Mesenchymal stem cell (in vitro differentiated cells and primary cell): ENCODE data around the gene CENPT.
A peak's percentile ranks its signal among the peaks of the same experiment; 100 is the strongest.

Experiments used
- DNase-seq: peaks from one replicate; pipeline ENCODE4 v3.0.0-alpha.2; 2013
- H2AFZ ChIP-seq: one replicate; pipeline ENCODE4 v1.6.1; 2013; ENCODE audit warnings: low read depth, mild to moderate bottlenecking, control low read depth, inconsistent platforms, low read length, moderate library complexity
- H2AK5ac ChIP-seq: 2 replicates; pipeline ENCODE4 v1.6.1; 2013; ENCODE audit warnings: low read length, moderate library complexity, mild to moderate bottlenecking, inconsistent platforms; ENCODE audit not compliant: severe bottlenecking
- H2BK120ac ChIP-seq: one replicate; pipeline ENCODE4 v1.6.1; 2013; ENCODE audit warnings: low read depth, mild to moderate bottlenecking, inconsistent platforms, low read length, moderate library complexity
- H2BK12ac ChIP-seq, 2 experiments: one replicate each; pipeline ENCODE4 v1.6.1; 2013; ENCODE audit warnings: inconsistent platforms in 2 of 2, low read length in 2 of 2, mild to moderate bottlenecking in 2 of 2, moderate library complexity in 2 of 2, control low read depth in 1 of 2
- H2BK15ac ChIP-seq: one replicate; pipeline ENCODE4 v1.6.1; 2013; ENCODE audit warnings: mild to moderate bottlenecking, low read depth, inconsistent platforms; ENCODE audit not compliant: poor library complexity, severe bottlenecking
- H2BK5ac ChIP-seq: 2 replicates; pipeline ENCODE4 v1.6.1; 2013; ENCODE audit warnings: low read depth, mild to moderate bottlenecking, low read length, control low read depth, inconsistent platforms; ENCODE audit not compliant: poor library complexity, severe bottlenecking
- H3K14ac ChIP-seq, 2 experiments: one replicate each; pipeline ENCODE4 v1.6.1; 2013; ENCODE audit warnings: inconsistent platforms in 2 of 2, low read length in 2 of 2, control low read depth in 1 of 2, mild to moderate bottlenecking in 1 of 2, moderate library complexity in 1 of 2
- H3K18ac ChIP-seq, 2 experiments: one replicate each; pipeline ENCODE4 v1.6.1; 2013; ENCODE audit warnings: inconsistent platforms in 2 of 2, low read length in 2 of 2, control low read depth in 1 of 2, low read depth in 1 of 2, mild to moderate bottlenecking in 1 of 2
- H3K23ac ChIP-seq, 2 experiments: one replicate each; pipeline ENCODE4 v1.6.1; 2013; ENCODE audit warnings: inconsistent platforms in 2 of 2, low read length in 2 of 2, mild to moderate bottlenecking in 2 of 2, moderate library complexity in 2 of 2, control low read depth in 1 of 2
- H3K27ac ChIP-seq: 2 replicates; pipeline ENCODE4 v1.5.1; 2013; ENCODE audit warnings: mild to moderate bottlenecking, moderate library complexity, low read length, control low read depth, inconsistent platforms; ENCODE audit not compliant: poor library complexity, severe bottlenecking
- H3K27me3 ChIP-seq, 2 experiments: 2 replicates each; pipeline versions ENCODE4 v1.6.1 to v1.7.0; 2013; ENCODE audit warnings: low read length in 2 of 2, mild to moderate bottlenecking in 2 of 2, moderate library complexity in 2 of 2, control low read depth in 1 of 2, inconsistent platforms in 1 of 2; ENCODE audit not compliant: control insufficient read depth in 1 of 2, insufficient read depth in 1 of 2
- H3K36me3 ChIP-seq, 2 experiments: 2 replicates each; pipeline versions ENCODE4 v1.6.1 to v1.7.0; 2013; ENCODE audit warnings: low read length in 2 of 2, control low read depth in 1 of 2, inconsistent platforms in 1 of 2, low read depth in 1 of 2, mild to moderate bottlenecking in 1 of 2; ENCODE audit not compliant: insufficient read depth in 2 of 2, control insufficient read depth in 1 of 2
- H3K4ac ChIP-seq, 2 experiments: one replicate each; pipeline ENCODE4 v1.6.1; 2013; ENCODE audit warnings: inconsistent platforms in 2 of 2, low read length in 2 of 2, mild to moderate bottlenecking in 2 of 2, moderate library complexity in 2 of 2, control low read depth in 1 of 2, low read depth in 1 of 2
- H3K4me1 ChIP-seq: 2 replicates; pipeline ENCODE4 v1.6.1; 2013; ENCODE audit warnings: low read depth, low read length, control low read depth; ENCODE audit not compliant: control insufficient read depth, insufficient read depth
- H3K4me2 ChIP-seq: 2 replicates; pipeline ENCODE4 v1.6.1; 2013; ENCODE audit warnings: low read length, mild to moderate bottlenecking, inconsistent platforms; ENCODE audit not compliant: poor library complexity, severe bottlenecking
- H3K4me3 ChIP-seq, 2 experiments: 2 replicates each; pipeline versions ENCODE4 v1.5.1 to v1.7.0; 2013; ENCODE audit warnings: low read length in 2 of 2, mild to moderate bottlenecking in 2 of 2, control low read depth in 1 of 2, low read depth in 1 of 2; ENCODE audit not compliant: insufficient read depth in 1 of 2
- H3K79me1 ChIP-seq: replicated peaks from 2 replicates; pipeline ENCODE4 v1.6.1; 2013; ENCODE audit warnings: mild to moderate bottlenecking, control low read depth, low read length, inconsistent platforms; ENCODE audit not compliant: poor library complexity, severe bottlenecking
- H3K9ac ChIP-seq: 2 replicates; pipeline ENCODE4 v1.7.0; 2013; ENCODE audit warnings: mild to moderate bottlenecking, low read length, moderate library complexity
- H3K9me3 ChIP-seq: 2 replicates; pipeline ENCODE4 v1.7.0; 2013; ENCODE audit warnings: mild to moderate bottlenecking, low read length; ENCODE audit not compliant: control insufficient read depth
- H4K8ac ChIP-seq: one replicate; pipeline ENCODE4 v1.6.1; 2013; ENCODE audit warnings: inconsistent platforms, mild to moderate bottlenecking, low read length, moderate library complexity
- H4K91ac ChIP-seq: one replicate; pipeline ENCODE4 v1.6.1; 2013; ENCODE audit warnings: mild to moderate bottlenecking, low read length, inconsistent platforms
- WGBS: methylation state at CpG from one replicate; pipeline ENCODE4 v1.1.7; 2013; ENCODE audit warnings: mixed read lengths; 5-methylcytosine and 5-hydroxymethylcytosine counted together

The CENPT gene

DNA sequence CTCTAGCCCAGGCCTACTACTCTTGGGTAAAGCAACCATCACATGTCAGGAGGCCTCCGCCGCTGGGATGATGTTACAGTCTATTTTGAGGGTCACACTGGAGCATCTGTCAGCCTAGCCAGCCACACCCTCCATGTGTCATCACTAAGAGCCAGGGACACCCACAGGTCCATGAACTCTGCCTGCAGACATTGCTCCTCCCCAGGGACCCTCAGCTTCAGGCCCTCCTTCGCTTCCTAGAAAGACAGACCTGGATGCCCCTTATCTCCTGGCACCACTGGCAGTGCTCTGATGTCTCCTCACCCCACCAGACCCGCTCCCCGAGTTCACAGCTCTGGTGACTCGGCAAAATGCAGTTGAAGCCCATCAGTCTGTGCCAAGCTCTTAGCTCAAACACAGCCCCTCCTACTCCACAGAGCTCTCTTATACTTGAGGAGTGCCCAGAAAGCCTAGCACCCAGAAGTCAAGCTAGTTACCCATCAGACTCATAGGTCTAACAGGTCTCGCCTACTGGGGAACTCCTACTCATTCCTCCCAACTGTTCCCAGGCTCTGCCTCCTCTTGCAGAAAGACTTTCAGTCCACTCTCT, 47.1 kb downstream of the CENPT start:
- Histone ChIP-seq H3K27me3 (no peaks in the 10 kb centered on the region), H2AFZ (no peak overlapping the region), H2BK5ac (no peak overlapping the region), H3K18ac (no peak overlapping the region), H3K4me3 (no peak overlapping the region), H3K9ac (peak overlapping the region; percentile 58), H4K8ac (peak overlapping the region; percentile 31), H2AK5ac (no peak overlapping the region), H3K4me2 (no peak overlapping the region), H3K14ac (no peak overlapping the region), H2BK120ac (no peak overlapping the region), H2BK12ac (no peak overlapping the region), H3K79me1 (peaks cover 31% of the 10 kb centered on the region), H3K9me3 (no peaks in the 10 kb centered on the region), H4K91ac (peak overlapping the region; percentile 47), H3K4me1 (peaks cover 5% of the 10 kb centered on the region), H3K4ac (no peak overlapping the region), H2BK15ac (no peak overlapping the region), H3K27ac (no peak overlapping the region), H3K36me3 (peaks cover 30% of the 10 kb centered on the region in 2 experiments), H3K23ac (peak overlapping the region in 1 of 2 experiments; percentile 31)
- peak; percentile 6 for DNase-seq
- 94% methylated on average over 7 of the region's 7 CpGs for WGBS

DNA sequence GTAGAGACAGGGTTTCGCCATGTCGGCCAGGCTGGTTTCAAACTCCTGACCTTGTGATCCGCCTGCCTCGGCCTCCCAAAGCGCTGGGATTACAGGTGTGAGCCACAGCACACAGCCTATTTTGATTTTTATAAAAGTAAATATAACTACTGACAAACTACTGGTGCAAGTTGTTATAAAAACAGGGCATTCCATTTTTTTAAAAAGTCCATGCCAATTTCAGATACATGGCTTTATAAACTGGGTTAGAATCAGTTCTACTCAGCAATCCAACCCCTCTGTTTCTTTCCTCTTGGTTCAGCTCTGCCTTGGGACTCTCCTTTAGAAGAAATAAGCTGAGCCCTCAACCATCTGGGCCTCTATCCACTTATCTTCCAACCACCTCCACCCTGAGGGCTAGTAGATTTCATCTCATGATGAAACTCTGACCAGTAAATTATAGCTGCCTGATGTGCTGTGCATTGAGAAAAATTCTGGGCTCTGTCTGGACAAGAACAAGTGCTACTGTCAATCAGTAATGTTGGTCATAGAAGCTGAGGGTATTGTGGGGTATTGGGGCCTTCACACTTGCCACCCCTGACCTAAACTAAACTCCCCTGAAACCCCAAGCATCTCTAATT, 51.3 kb downstream of the CENPT start:
- peaks cover 38% of the 10 kb centered on the region for H3K79me1 ChIP-seq
- peaks cover 6 to 14% of the 10 kb centered on the region in 2 experiments for H3K36me3 ChIP-seq
- no peak overlapping the region for H3K14ac ChIP-seq
- H3K9me3 ChIP-seq, result no peaks in the 10 kb centered on the region
- no peak overlapping the region for H3K4me2 ChIP-seq
- peaks cover 1% of the 10 kb centered on the region for H3K4me1 ChIP-seq
- WGBS, result no CpG with 5 or more reads among the region's 5 CpGs
- H2BK15ac ChIP-seq, result no peak overlapping the region
- H2BK5ac ChIP-seq, result no peak overlapping the region
- H3K9ac ChIP-seq, result no peak overlapping the region
- H4K8ac ChIP-seq, result no peak overlapping the region
- H2BK12ac ChIP-seq, result no peak overlapping the region
- no peak overlapping the region for H2AK5ac ChIP-seq
- H3K18ac ChIP-seq, result no peak overlapping the region
- DNase-seq, result no peak
- no peaks in the 10 kb centered on the region for H3K27me3 ChIP-seq
- no peak overlapping the region for H4K91ac ChIP-seq
- H2AFZ ChIP-seq, result no peak overlapping the region
- no peak overlapping the region for H3K4me3 ChIP-seq
- no peak overlapping the region for H3K4ac ChIP-seq
- H3K23ac ChIP-seq, result no peak overlapping the region
- H3K27ac ChIP-seq, result no peak overlapping the region
- no peak overlapping the region for H2BK120ac ChIP-seq

- no peak overlapping the region for H2BK15ac ChIP-seq
- no peaks in the 10 kb centered on the region for H3K4me1 ChIP-seq
- H2AFZ ChIP-seq, result no peak overlapping the region
- no peak overlapping the region for H2BK120ac ChIP-seq
- H4K91ac ChIP-seq, result no peak overlapping the region
- no peak overlapping the region for H3K9ac ChIP-seq
- DNase-seq, result no peak
- no peak overlapping the region for H4K8ac ChIP-seq
- H3K4ac ChIP-seq, result no peak overlapping the region
- H3K4me3 ChIP-seq, result no peak overlapping the region
- H3K4me2 ChIP-seq, result no peak overlapping the region
- no peaks in the 10 kb centered on the region for H3K27me3 ChIP-seq
- H3K36me3 ChIP-seq, result no peaks in the 10 kb centered on the region
- H3K14ac ChIP-seq, result no peak overlapping the region
- no peak overlapping the region for H3K18ac ChIP-seq
- no peak overlapping the region for H2BK5ac ChIP-seq
- H3K9me3 ChIP-seq, result no peaks in the 10 kb centered on the region
- H3K23ac ChIP-seq, result no peak overlapping the region
- no peak overlapping the region for H3K27ac ChIP-seq
- no peak overlapping the region for H2BK12ac ChIP-seq
- H2AK5ac ChIP-seq, result no peak overlapping the region
- H3K79me1 ChIP-seq, result peaks cover 32% of the 10 kb centered on the region
Measured at GRCh38 chr16:67790071-67790470, 57.4 kb downstream of the CENPT start.

GRCh38 chr16:67786491-67786890, 61.0 kb downstream of the CENPT start:
- no peak overlapping the region for H2BK15ac ChIP-seq
- H3K27me3 ChIP-seq, result no peaks in the 10 kb centered on the region
- 96% methylated on average over 4 of the region's 5 CpGs for WGBS
- H2BK12ac ChIP-seq, result no peak overlapping the region
- no peak overlapping the region for H3K9ac ChIP-seq
- no peaks in the 10 kb centered on the region for H3K9me3 ChIP-seq
- H2AK5ac ChIP-seq, result no peak overlapping the region
- H3K18ac ChIP-seq, result no peak overlapping the region
- H2BK5ac ChIP-seq, result no peak overlapping the region
- no peak overlapping the region for H3K27ac ChIP-seq
- no peak overlapping the region for H2BK120ac ChIP-seq
- no peak overlapping the region for H3K23ac ChIP-seq
- H3K14ac ChIP-seq, result no peak overlapping the region
- H3K79me1 ChIP-seq, result peaks cover 37% of the 10 kb centered on the region
- H4K91ac ChIP-seq, result no peak overlapping the region
- DNase-seq, result no peak
- no peak overlapping the region for H3K4me2 ChIP-seq
- no peak overlapping the region for H3K4me3 ChIP-seq
- no peak overlapping the region for H4K8ac ChIP-seq
- H2AFZ ChIP-seq, result no peak overlapping the region
- no peak overlapping the region for H3K4ac ChIP-seq
- H3K36me3 ChIP-seq, result no peaks in the 10 kb centered on the region
- H3K4me1 ChIP-seq, result no peaks in the 10 kb centered on the region
